SU-DHL-6 (cell line): ENCODE results near the gene OTOA.

Source experiments
- H2AFZ ChIP-seq: fragments of 200-600 bp; sonication (generic); 2 replicates; pipeline ENCODE4 v1.6.1; 2014; ENCODE audit warnings: low read depth, mild to moderate bottlenecking, moderate library complexity, mixed read lengths, antibody characterized with exemption, low read length; ENCODE audit not compliant: severe bottlenecking
- H3F3A ChIP-seq: fragments of 200-600 bp; shearing (Covaris generic); 2 replicates; pipeline ENCODE4 v1.6.0; 2016; ENCODE audit warnings: antibody characterized with exemption, mild to moderate bottlenecking; ENCODE audit not compliant: insufficient read depth
- H3K27ac ChIP-seq: fragments of 200-600 bp; sonication (generic); 2 replicates; pipeline ENCODE4 v1.5.1; 2016; ENCODE audit warnings: low read depth, mild to moderate bottlenecking, low read length, moderate library complexity, mixed read lengths
- H3K27me3 ChIP-seq: fragments of 200-600 bp; sonication (generic), shearing (Covaris generic); 2 replicates; pipeline ENCODE4 v1.6.0; 2014; ENCODE audit warnings: mild to moderate bottlenecking, low read length
- H3K36me3 ChIP-seq: fragments of 200-600 bp; sonication (generic); 2 replicates; pipeline ENCODE4 v1.6.1; 2014; ENCODE audit warnings: mild to moderate bottlenecking, low read length, mixed read lengths
- H3K4me2 ChIP-seq: fragments of 300-600, 200-600 bp; shearing (Covaris generic), sonication (generic); 2 replicates; pipeline ENCODE4 v1.6.0; 2014; ENCODE audit warnings: low read length, low read depth, mild to moderate bottlenecking; ENCODE audit not compliant: poor library complexity, severe bottlenecking
- H3K4me3 ChIP-seq: fragments of 200-600 bp; sonication (generic); 2 replicates; pipeline ENCODE4 v1.5.1; 2014; ENCODE audit warnings: antibody characterized with exemption, low read length, mild to moderate bottlenecking, mixed read lengths; ENCODE audit not compliant: insufficient read depth, poor library complexity, severe bottlenecking
- H3K79me2 ChIP-seq: fragments of 200-600 bp; sonication (generic); 2 replicates; pipeline ENCODE4 v1.6.1; 2014; ENCODE audit warnings: mild to moderate bottlenecking, low read length, moderate library complexity; ENCODE audit not compliant: insufficient read depth
- H3K9ac ChIP-seq: fragments of 200-600 bp; sonication (generic); 2 replicates; pipeline ENCODE4 v1.7.0; 2014; ENCODE audit warnings: mild to moderate bottlenecking, low read length
- H3K9me2 ChIP-seq: fragments of 200-600 bp; sonication (generic); replicated peaks from 2 replicates; pipeline ENCODE4 v1.6.1; 2014; ENCODE audit warnings: low read length; ENCODE audit not compliant: insufficient read depth
- H3K9me3 ChIP-seq: fragments of 200-600 bp; sonication (generic); 2 replicates; pipeline ENCODE4 v1.6.1; 2014; ENCODE audit warnings: low read length, mixed read lengths; ENCODE audit not compliant: insufficient read depth
- H4K20me1 ChIP-seq: fragments of 200-600 bp; sonication (generic); 2 replicates; pipeline ENCODE4 v1.6.1; 2014; ENCODE audit warnings: low read depth, mild to moderate bottlenecking, antibody characterized with exemption, low read length, moderate library complexity, mixed read lengths
- CTCF ChIP-seq: fragments of 200-600 bp; sonication (generic); IDR thresholded peaks from one replicate; pipeline ENCODE4 v1.5.1; 2017; ENCODE audit warnings: antibody characterized with exemption, mild to moderate bottlenecking, low read length, moderate library complexity; ENCODE audit not compliant: insufficient read depth, poor library complexity, severe bottlenecking
- EZH2phosphoT487 ChIP-seq: fragments of 200-600 bp; sonication (generic), shearing (Covaris generic); conservative IDR thresholded peaks from 2 replicates; pipeline ENCODE4 v1.6.1; 2018; ENCODE audit warnings: mild to moderate bottlenecking, antibody characterized with exemption, low read length, moderate library complexity, mixed read lengths

The OTOA gene

DNA sequence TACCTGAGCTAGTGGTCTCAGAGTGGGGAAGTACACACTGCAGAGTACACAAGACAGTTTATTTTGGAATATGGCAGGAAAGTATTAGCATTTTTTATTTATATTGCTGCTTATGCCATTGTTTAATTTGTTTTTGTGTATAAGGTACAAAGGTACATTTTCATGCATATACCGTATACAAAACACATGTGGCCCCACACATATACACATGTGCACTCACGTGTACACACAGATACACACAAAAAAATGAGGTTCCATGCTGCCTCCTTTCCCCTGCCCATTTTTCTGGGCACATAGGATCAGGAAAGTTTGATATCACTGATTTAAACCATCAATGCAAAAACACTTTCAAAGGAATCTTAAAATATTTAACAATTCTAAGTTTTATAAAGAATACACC, 24.3 kb upstream of the OTOA start:
- H3K36me3 ChIP-seq, result no peaks in the 10 kb centered on the region
- TF ChIP-seq CTCF (no peak), EZH2phosphoT487 (no peak)
- H3K4me2 ChIP-seq, result no peak overlapping the region
- no peak overlapping the region for H2AFZ ChIP-seq
- no peak overlapping the region for H3K9ac ChIP-seq
- H3K79me2 ChIP-seq, result no peaks in the 10 kb centered on the region
- H3F3A ChIP-seq, result peaks cover 34% of the 10 kb centered on the region
- no peaks in the 10 kb centered on the region for H3K9me2 ChIP-seq
- no peaks in the 10 kb centered on the region for H3K9me3 ChIP-seq
- H3K4me3 ChIP-seq, result no peak overlapping the region
- peak overlapping the region; percentile 35 for H3K27ac ChIP-seq
- no peaks in the 10 kb centered on the region for H4K20me1 ChIP-seq
- H3K27me3 ChIP-seq, result no peaks in the 10 kb centered on the region

GRCh38 chr16:21641916-21642315, 21.9 kb upstream of the OTOA start:
- Histone ChIP-seq H3K4me3 (no peak overlapping the region), H3K9me3 (no peaks in the 10 kb centered on the region), H3K36me3 (no peaks in the 10 kb centered on the region), H3K27me3 (no peaks in the 10 kb centered on the region), H3K4me2 (no peak overlapping the region), H2AFZ (no peak overlapping the region), H3F3A (peaks cover 58% of the 10 kb centered on the region), H3K27ac (no peak overlapping the region), H3K9me2 (no peaks in the 10 kb centered on the region), H3K79me2 (no peaks in the 10 kb centered on the region), H3K9ac (no peak overlapping the region), H4K20me1 (no peaks in the 10 kb centered on the region)
- no peak for TF ChIP-seq EZH2phosphoT487
- no peak for TF ChIP-seq CTCF

DNA sequence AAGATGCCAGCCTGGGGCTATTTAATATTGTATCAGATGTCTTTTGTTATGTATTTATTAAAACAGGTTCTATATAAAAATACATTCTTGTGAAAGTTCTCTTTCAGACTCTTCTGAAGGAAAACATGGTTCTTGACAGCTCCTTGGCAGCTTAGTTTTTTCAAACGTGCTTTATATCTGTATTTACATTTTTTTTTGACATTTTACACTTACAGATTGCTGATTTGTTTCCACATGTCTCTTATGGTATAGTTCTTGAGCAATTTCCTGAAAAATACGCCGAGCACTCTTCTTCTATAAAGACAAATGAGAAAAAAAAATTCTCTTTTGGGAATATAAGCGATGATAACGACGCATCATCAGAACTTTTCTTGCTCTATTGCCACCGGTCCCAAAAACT, 20.9 kb upstream of the OTOA start:
- Histone ChIP-seq H3K27me3 (no peaks in the 10 kb centered on the region), H3K9me2 (no peaks in the 10 kb centered on the region), H3F3A (peaks cover 67% of the 10 kb centered on the region), H4K20me1 (no peaks in the 10 kb centered on the region), H3K4me2 (peak overlapping the region; percentile 76), H3K36me3 (no peaks in the 10 kb centered on the region), H2AFZ (no peak overlapping the region), H3K4me3 (no peak overlapping the region), H3K27ac (peak overlapping the region; percentile 96; the same call in 1 of the 2 replicates), H3K9ac (no peak overlapping the region), H3K79me2 (no peaks in the 10 kb centered on the region), H3K9me3 (no peaks in the 10 kb centered on the region)
- TF ChIP-seq CTCF (no peak), EZH2phosphoT487 (no peak)

- H3K36me3 ChIP-seq, result no peaks in the 10 kb centered on the region
- no peaks in the 10 kb centered on the region for H3K79me2 ChIP-seq
- no peak for TF ChIP-seq EZH2phosphoT487
- TF ChIP-seq CTCF, result no peak
- peak overlapping the region; percentile 96 for H3K27ac ChIP-seq
- no peak overlapping the region for H3K4me3 ChIP-seq
- no peaks in the 10 kb centered on the region for H3K9me3 ChIP-seq
- H2AFZ ChIP-seq, result no peak overlapping the region
- H3F3A ChIP-seq, result peaks cover 63% of the 10 kb centered on the region
- peak overlapping the region; percentile 47 for H3K9ac ChIP-seq
- H3K27me3 ChIP-seq, result no peaks in the 10 kb centered on the region
- H3K4me2 ChIP-seq, result peak overlapping the region; percentile 76
- H4K20me1 ChIP-seq, result no peaks in the 10 kb centered on the region
- no peaks in the 10 kb centered on the region for H3K9me2 ChIP-seq
Observed at GRCh38 chr16:21643785-21644184, 20.0 kb upstream of the OTOA start.
